GM12801 (cell line): ENCODE data around the gene DEPDC1B.

Source experiments
- CTCF ChIP-seq: IDR thresholded peaks from one replicate; pipeline ENCODE4 v1.5.1; 2011; ENCODE audit warnings: control low read depth; ENCODE audit not compliant: insufficient read length; ENCODE audit errors: extremely low read depth

DEPDC1B gene, protein sequence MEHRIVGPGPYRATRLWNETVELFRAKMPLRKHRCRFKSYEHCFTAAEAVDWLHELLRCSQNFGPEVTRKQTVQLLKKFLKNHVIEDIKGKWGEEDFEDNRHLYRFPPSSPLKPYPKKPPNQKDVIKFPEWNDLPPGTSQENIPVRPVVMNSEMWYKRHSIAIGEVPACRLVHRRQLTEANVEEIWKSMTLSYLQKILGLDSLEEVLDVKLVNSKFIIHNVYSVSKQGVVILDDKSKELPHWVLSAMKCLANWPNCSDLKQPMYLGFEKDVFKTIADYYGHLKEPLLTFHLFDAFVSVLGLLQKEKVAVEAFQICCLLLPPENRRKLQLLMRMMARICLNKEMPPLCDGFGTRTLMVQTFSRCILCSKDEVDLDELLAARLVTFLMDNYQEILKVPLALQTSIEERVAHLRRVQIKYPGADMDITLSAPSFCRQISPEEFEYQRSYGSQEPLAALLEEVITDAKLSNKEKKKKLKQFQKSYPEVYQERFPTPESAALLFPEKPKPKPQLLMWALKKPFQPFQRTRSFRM

GRCh38 chr5:60699609-60700415, at the start of gene DEPDC1B:
DEPDC1B (minus strand) TSS chr5:60700166; CDS start chr5:60700093, 73 bp downstream.
- TF ChIP-seq CTCF = no peak

DNA sequence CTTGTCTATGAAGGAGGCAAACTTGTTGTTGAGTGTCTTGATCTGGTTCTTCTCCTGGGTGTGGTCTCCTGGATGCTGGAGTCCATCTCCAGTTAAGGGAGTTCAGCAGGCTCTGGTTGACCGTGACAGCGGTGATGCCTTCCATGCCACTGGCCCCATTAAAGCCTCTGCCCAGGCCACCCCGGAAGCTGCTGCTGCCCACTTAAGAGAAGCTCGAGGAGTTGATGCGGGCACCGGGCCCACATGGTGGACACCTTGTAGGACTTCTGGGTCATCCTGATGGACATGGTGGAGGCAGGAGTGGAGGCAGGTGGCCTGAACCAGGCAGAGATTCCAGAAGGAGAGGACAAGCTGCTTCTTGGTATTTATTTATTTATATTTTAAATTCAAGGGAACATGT, 44.7 kb upstream of the DEPDC1B start:
- TF ChIP-seq CTCF = no peak

- no peak for TF ChIP-seq CTCF
These were observed 43.7 kb upstream of the DEPDC1B start for GRCh38 chr5:60743511-60744314.

- TF ChIP-seq CTCF = no peak
These were observed 40.4 kb upstream of the DEPDC1B start for GRCh38 chr5:60740322-60740721.

- TF ChIP-seq CTCF = no peak
These were observed 39.0 kb upstream of the DEPDC1B start for GRCh38 chr5:60738933-60739332.

DNA sequence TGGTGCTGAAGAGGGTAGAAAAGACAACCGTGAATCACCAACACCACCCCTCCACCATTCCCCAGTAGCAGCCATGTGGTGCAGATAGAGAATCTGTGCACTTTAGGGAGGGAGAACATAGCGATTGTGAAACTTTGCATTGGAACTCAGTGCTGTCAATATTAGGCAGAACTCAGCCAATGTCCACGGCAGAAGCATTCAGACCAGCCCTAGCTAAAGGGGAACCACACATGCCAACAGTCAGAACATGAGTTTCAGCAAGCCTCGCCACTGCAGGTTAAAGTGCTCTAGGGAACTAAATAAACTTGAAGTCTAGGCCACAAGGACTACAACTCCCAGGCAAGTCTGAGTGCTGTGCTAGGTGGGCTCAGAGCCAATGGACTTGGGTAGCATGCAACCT, 38.5 kb upstream of the DEPDC1B start:
- TF ChIP-seq CTCF = no peak
